ENCODE measurements around the gene DNAH6.
A peak's percentile ranks its signal among the peaks of the same experiment; 100 is the strongest.

Gene DNAH6

GRCh38 chr2:84833481-84834150 is 317.3 kb downstream of the DNAH6 start:
- TF ChIP-seq ZNF565 (CRISPR knock-in tag; conservative IDR thresholded peaks at IDR 0.05; ENCODE audit: low read depth) (no peak), TOX (CRISPR knock-in tag; IDR thresholded peaks at IDR 0.05; ENCODE audit: borderline replicate concordance) (no peak), ZNF70 (CRISPR knock-in tag; IDR thresholded peaks at IDR 0.05) (no peak), SNAI2 (CRISPR knock-in tag; IDR thresholded peaks at IDR 0.05) (no peak)
- ATAC-seq: no peak

GRCh38 chr2:84836215-84836614 is 319.9 kb downstream of the DNAH6 start:
- no peak for ATAC-seq
- TF ChIP-seq ZC3H10 (CRISPR knock-in tag; IDR thresholded peaks at IDR 0.05): no peak
- no peak for TF ChIP-seq BACH2 (CRISPR knock-in tag; IDR thresholded peaks at IDR 0.05; ENCODE audit: borderline replicate concordance)
- no peak for TF ChIP-seq OSR1 (CRISPR knock-in tag; IDR thresholded peaks at IDR 0.05)
- no peak for TF ChIP-seq ISL1 (CRISPR knock-in tag; IDR thresholded peaks at IDR 0.05)
- TF ChIP-seq RARB (CRISPR knock-in tag; IDR thresholded peaks at IDR 0.05): no peak
- TF ChIP-seq PPARA (CRISPR knock-in tag; IDR thresholded peaks at IDR 0.05; ENCODE audit: borderline replicate concordance): no peak
- no peak for TF ChIP-seq ARNTL (CRISPR knock-in tag; IDR thresholded peaks at IDR 0.05; ENCODE audit: borderline replicate concordance, low read depth)
- no peak for TF ChIP-seq CREB5 (CRISPR knock-in tag; IDR thresholded peaks at IDR 0.05; ENCODE audit: low read depth)
- TF ChIP-seq SNAI2 (CRISPR knock-in tag; IDR thresholded peaks at IDR 0.05): no peak

- no peak for ATAC-seq
- TF ChIP-seq ARNTL (CRISPR knock-in tag; IDR thresholded peaks at IDR 0.05; ENCODE audit: borderline replicate concordance, low read depth): no peak
- TF ChIP-seq OSR1 (CRISPR knock-in tag; IDR thresholded peaks at IDR 0.05): no peak
- TF ChIP-seq BACH2 (CRISPR knock-in tag; IDR thresholded peaks at IDR 0.05; ENCODE audit: borderline replicate concordance): no peak
- TF ChIP-seq PPARA (CRISPR knock-in tag; IDR thresholded peaks at IDR 0.05; ENCODE audit: borderline replicate concordance): no peak
- TF ChIP-seq ZNF8 (CRISPR knock-in tag; IDR thresholded peaks at IDR 0.05): no peak
- no peak for TF ChIP-seq POU6F1 (CRISPR knock-in tag; IDR thresholded peaks at IDR 0.05; ENCODE audit: borderline replicate concordance, low read depth)
- TF ChIP-seq TCF4 (CRISPR knock-in tag; IDR thresholded peaks at IDR 0.05; ENCODE audit: borderline replicate concordance): no peak
Observed at GRCh38 chr2:84838434-84839145, 322.3 kb downstream of the DNAH6 start.

GRCh38 chr2:84839851-84840250 is 323.6 kb downstream of the DNAH6 start:
- peak; percentile 24; the same call in 1 of the 3 replicates for ATAC-seq

GRCh38 chr2:84840306-84840705 is 324.0 kb downstream of the DNAH6 start:
- TF ChIP-seq ISL1 (CRISPR knock-in tag; IDR thresholded peaks at IDR 0.05) (no peak), PPARA (CRISPR knock-in tag; IDR thresholded peaks at IDR 0.05; ENCODE audit: borderline replicate concordance) (no peak), ESRRG (CRISPR knock-in tag; IDR thresholded peaks at IDR 0.05) (no peak), TSHZ2 (CRISPR knock-in tag; IDR thresholded peaks at IDR 0.05) (no peak), ZNF565 (CRISPR knock-in tag; conservative IDR thresholded peaks at IDR 0.05; ENCODE audit: low read depth) (no peak), ZFP30 (CRISPR knock-in tag; IDR thresholded peaks at IDR 0.05) (no peak), ZC3H10 (CRISPR knock-in tag; IDR thresholded peaks at IDR 0.05) (no peak), POU6F1 (CRISPR knock-in tag; IDR thresholded peaks at IDR 0.05; ENCODE audit: borderline replicate concordance, low read depth) (no peak), RARB (CRISPR knock-in tag; IDR thresholded peaks at IDR 0.05) (no peak), SNAI2 (CRISPR knock-in tag; IDR thresholded peaks at IDR 0.05) (no peak), GLIS3 (CRISPR knock-in tag; IDR thresholded peaks at IDR 0.05) (no peak), CSRNP3 (CRISPR knock-in tag; IDR thresholded peaks at IDR 0.05) (no peak), CSDC2 (CRISPR knock-in tag; IDR thresholded peaks at IDR 0.05) (no peak), ARNTL (CRISPR knock-in tag; IDR thresholded peaks at IDR 0.05; ENCODE audit: borderline replicate concordance, low read depth) (no peak)
- ATAC-seq: peak; percentile 75

More at GRCh38 chr2:84839851-84840250, 323.6 kb downstream of the DNAH6 start:
- TF ChIP-seq TCF4 (CRISPR knock-in tag; IDR thresholded peaks at IDR 0.05; ENCODE audit: borderline replicate concordance) (no peak), TOX (CRISPR knock-in tag; IDR thresholded peaks at IDR 0.05; ENCODE audit: borderline replicate concordance) (no peak)

Measured in SK-N-SH treated with all-trans-retinoic acid at 6 μM for 48 hours (cell line).